IMR-90 (cell line): ENCODE data around the gene ANKRD37.

Source experiments
- BHLHE40 ChIP-seq: fragments of 150-350 bp; IDR thresholded peaks from 2 replicates; pipeline ENCODE4 v1.6.1; 2016; ENCODE audit warnings: mild to moderate bottlenecking, low read depth, low read length
- POLR2A ChIP-seq: IDR thresholded peaks from 2 replicates; pipeline ENCODE4 v1.6.1; 2012; ENCODE audit warnings: mild to moderate bottlenecking, low read depth, low read length
- RCOR1 ChIP-seq: IDR thresholded peaks from 2 replicates; pipeline ENCODE4 v1.6.1; 2012; ENCODE audit warnings: mild to moderate bottlenecking, low read length, improper control_type of control experiment; ENCODE audit not compliant: insufficient replicate concordance
- RFX5 ChIP-seq: IDR thresholded peaks from 2 replicates; pipeline ENCODE4 v1.8.0; 2012; ENCODE audit warnings: low read depth, mild to moderate bottlenecking, low read length, moderate library complexity
- SMC3 ChIP-seq: fragments of 150-350 bp; IDR thresholded peaks from 2 replicates; pipeline ENCODE4 v1.6.1; 2016; ENCODE audit warnings: low read depth, mild to moderate bottlenecking, antibody characterized with exemption, low read length, moderate library complexity
- TF ChIP-seq, protein P1 (sequence below): conservative IDR thresholded peaks from 2 replicates; pipeline ENCODE4 v1.5.1; 2012; ENCODE audit warnings: mild to moderate bottlenecking, low read depth, low read length, improper control_type of control experiment

DNA sequence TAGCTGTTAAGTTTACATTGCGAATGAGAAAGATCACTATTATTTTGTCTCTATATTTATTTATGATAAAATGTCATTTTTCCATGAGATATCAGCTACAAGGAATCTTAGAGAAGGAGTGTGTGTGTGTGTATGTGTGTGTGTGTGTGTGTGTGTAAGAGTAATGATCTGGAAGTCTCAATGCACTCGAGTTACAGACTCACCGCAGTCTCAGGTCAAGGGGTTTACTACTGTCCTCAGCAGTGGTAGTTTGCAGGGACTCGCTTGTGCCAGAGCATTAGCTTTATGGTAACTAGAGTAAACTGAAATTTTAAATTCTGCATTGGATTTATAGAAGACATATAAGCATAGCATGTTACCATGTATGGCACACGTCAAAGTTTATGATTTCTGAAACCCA, 31.8 kb upstream of the ANKRD37 start:
- TF ChIP-seq, protein P1, sequence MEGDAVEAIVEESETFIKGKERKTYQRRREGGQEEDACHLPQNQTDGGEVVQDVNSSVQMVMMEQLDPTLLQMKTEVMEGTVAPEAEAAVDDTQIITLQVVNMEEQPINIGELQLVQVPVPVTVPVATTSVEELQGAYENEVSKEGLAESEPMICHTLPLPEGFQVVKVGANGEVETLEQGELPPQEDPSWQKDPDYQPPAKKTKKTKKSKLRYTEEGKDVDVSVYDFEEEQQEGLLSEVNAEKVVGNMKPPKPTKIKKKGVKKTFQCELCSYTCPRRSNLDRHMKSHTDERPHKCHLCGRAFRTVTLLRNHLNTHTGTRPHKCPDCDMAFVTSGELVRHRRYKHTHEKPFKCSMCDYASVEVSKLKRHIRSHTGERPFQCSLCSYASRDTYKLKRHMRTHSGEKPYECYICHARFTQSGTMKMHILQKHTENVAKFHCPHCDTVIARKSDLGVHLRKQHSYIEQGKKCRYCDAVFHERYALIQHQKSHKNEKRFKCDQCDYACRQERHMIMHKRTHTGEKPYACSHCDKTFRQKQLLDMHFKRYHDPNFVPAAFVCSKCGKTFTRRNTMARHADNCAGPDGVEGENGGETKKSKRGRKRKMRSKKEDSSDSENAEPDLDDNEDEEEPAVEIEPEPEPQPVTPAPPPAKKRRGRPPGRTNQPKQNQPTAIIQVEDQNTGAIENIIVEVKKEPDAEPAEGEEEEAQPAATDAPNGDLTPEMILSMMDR: no peak
- TF ChIP-seq SMC3 (no peak), POLR2A (no peak), RCOR1 (no peak), RFX5 (no peak), BHLHE40 (no peak)
